PC-9 (cell line): ENCODE results near the gene BCO2.

Source experiments
- EZH2 ChIP-seq: fragments of 200-600 bp; sonication (generic); IDR thresholded peaks from 2 replicates; pipeline ENCODE4 v1.8.0; 2017; ENCODE audit warnings: antibody characterized with exemption, low read depth
- TF ChIP-seq, protein P1 (sequence below): fragments of 200-600 bp; sonication (generic); conservative IDR thresholded peaks from 2 replicates; pipeline ENCODE4 v1.6.1; 2017; ENCODE audit warnings: mixed run types, antibody characterized with exemption, mild to moderate bottlenecking, moderate library complexity

DNA sequence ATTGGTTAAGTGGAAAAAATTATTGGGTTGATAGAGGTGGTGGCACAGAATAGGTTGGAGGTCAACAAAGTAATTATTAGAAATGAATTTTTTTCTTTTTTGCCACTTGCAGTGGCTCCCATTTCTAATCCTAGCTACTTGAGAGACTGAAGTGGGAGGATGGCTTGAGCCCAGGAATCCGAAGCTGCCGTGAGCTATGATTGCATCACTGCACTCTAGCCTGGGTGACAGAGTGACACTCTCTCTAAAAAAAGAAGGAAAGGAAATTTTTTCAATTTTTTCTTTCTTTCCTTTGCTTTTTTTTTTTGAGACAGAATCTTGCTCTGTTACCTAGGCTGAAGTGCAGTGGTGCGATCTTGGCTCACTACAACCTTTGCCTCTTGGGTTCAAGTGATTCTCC lies 2.2 kb upstream of the BCO2 start:
- TF ChIP-seq, protein P1, sequence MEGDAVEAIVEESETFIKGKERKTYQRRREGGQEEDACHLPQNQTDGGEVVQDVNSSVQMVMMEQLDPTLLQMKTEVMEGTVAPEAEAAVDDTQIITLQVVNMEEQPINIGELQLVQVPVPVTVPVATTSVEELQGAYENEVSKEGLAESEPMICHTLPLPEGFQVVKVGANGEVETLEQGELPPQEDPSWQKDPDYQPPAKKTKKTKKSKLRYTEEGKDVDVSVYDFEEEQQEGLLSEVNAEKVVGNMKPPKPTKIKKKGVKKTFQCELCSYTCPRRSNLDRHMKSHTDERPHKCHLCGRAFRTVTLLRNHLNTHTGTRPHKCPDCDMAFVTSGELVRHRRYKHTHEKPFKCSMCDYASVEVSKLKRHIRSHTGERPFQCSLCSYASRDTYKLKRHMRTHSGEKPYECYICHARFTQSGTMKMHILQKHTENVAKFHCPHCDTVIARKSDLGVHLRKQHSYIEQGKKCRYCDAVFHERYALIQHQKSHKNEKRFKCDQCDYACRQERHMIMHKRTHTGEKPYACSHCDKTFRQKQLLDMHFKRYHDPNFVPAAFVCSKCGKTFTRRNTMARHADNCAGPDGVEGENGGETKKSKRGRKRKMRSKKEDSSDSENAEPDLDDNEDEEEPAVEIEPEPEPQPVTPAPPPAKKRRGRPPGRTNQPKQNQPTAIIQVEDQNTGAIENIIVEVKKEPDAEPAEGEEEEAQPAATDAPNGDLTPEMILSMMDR = no peak
- no peak for TF ChIP-seq EZH2
